Measurements from ENCODE around the gene ARL3.

ARL3 gene

GRCh38 chr10:102714621-102715455 is 641 bp upstream of the ARL3 start, which contains the start of gene SFXN2:
Gene SFXN2 (plus strand): TSS chr10:102714636. CDS start chr10:102726637, 12,001 bp downstream.
- TF ChIP-seq ZNF274 (IDR thresholded peaks at IDR 0.05; ENCODE audit: low read depth, low read length): no peak
- TF ChIP-seq SUZ12 (IDR thresholded peaks at IDR 0.05; ENCODE audit: extremely low read depth, insufficient read depth, insufficient read length): no peak
- TF ChIP-seq YY1 (IDR thresholded peaks at IDR 0.05; ENCODE audit: insufficient read depth, insufficient read length): no peak
- Histone ChIP-seq H3K36me3 (ENCODE audit: insufficient read depth, insufficient read length, low read length) (peaks cover 16% of the 10 kb centered on the region), H3K4me1 (ENCODE audit: insufficient read depth, insufficient read length) (peaks cover 9% of the 10 kb centered on the region), H3K9ac (ENCODE audit: insufficient read length, low read depth) (peak within 1 kb of the TSS; percentile 92), H3K4me3 (ENCODE audit: insufficient read length, low read depth) (peak within 1 kb of the TSS; percentile 86), H3K9me3 (ENCODE audit: insufficient read depth, low read length) (no peaks in the 10 kb centered on the region), H3K27me3 (ENCODE audit: insufficient read depth, insufficient read length) (no peaks in the 10 kb centered on the region)
- peak; percentile 13 for DNase-seq (ENCODE audit: low read depth, low spot score)

GRCh38 chr10:102713539-102713813 is 721 bp downstream of the ARL3 start:
- peaks cover 7% of the 10 kb centered on the region for H3K4me1 ChIP-seq (ENCODE audit: insufficient read depth, insufficient read length)
- DNase-seq (ENCODE audit: low read depth, low spot score): no peak
- peak overlapping the region; percentile 80 for H3K9ac ChIP-seq (ENCODE audit: insufficient read length, low read depth)
- TF ChIP-seq SUZ12 (IDR thresholded peaks at IDR 0.05; ENCODE audit: extremely low read depth, insufficient read depth, insufficient read length) (no peak), ZNF274 (IDR thresholded peaks at IDR 0.05; ENCODE audit: low read depth, low read length) (no peak), YY1 (IDR thresholded peaks at IDR 0.05; ENCODE audit: insufficient read depth, insufficient read length) (no peak)
- no peaks in the 10 kb centered on the region for H3K9me3 ChIP-seq (ENCODE audit: insufficient read depth, low read length)
- H3K4me3 ChIP-seq (ENCODE audit: insufficient read length, low read depth): peak overlapping the region; percentile 86
- H3K36me3 ChIP-seq (ENCODE audit: insufficient read depth, insufficient read length, low read length): peaks cover 16% of the 10 kb centered on the region
- H3K27me3 ChIP-seq (ENCODE audit: insufficient read depth, insufficient read length): no peaks in the 10 kb centered on the region

GRCh38 chr10:102712843-102713538 is 1.2 kb downstream of the ARL3 start:
- Histone ChIP-seq H3K36me3 (ENCODE audit: insufficient read depth, insufficient read length, low read length) (peaks cover 15% of the 10 kb centered on the region), H3K4me1 (ENCODE audit: insufficient read depth, insufficient read length) (peaks cover 4% of the 10 kb centered on the region), H3K4me3 (ENCODE audit: insufficient read length, low read depth) (peak overlapping the region; percentile 86), H3K9ac (ENCODE audit: insufficient read length, low read depth) (peak overlapping the region; percentile 80), H3K9me3 (ENCODE audit: insufficient read depth, low read length) (no peaks in the 10 kb centered on the region), H3K27me3 (ENCODE audit: insufficient read depth, insufficient read length) (no peaks in the 10 kb centered on the region)
- no peak for TF ChIP-seq SUZ12 (IDR thresholded peaks at IDR 0.05; ENCODE audit: extremely low read depth, insufficient read depth, insufficient read length)
- no peak for TF ChIP-seq YY1 (IDR thresholded peaks at IDR 0.05; ENCODE audit: insufficient read depth, insufficient read length)
- TF ChIP-seq ZNF274 (IDR thresholded peaks at IDR 0.05; ENCODE audit: low read depth, low read length): no peak
- DNase-seq (ENCODE audit: low read depth, low spot score): no peak

GRCh38 chr10:102712089-102712488 is 2.1 kb downstream of the ARL3 start:
- DNase-seq (ENCODE audit: low read depth, low spot score): no peak
- H3K4me1 ChIP-seq (ENCODE audit: insufficient read depth, insufficient read length): no peaks in the 10 kb centered on the region
- H3K9me3 ChIP-seq (ENCODE audit: insufficient read depth, low read length): no peaks in the 10 kb centered on the region
- TF ChIP-seq ZNF274 (IDR thresholded peaks at IDR 0.05; ENCODE audit: low read depth, low read length) (no peak), SUZ12 (IDR thresholded peaks at IDR 0.05; ENCODE audit: extremely low read depth, insufficient read depth, insufficient read length) (no peak), YY1 (IDR thresholded peaks at IDR 0.05; ENCODE audit: insufficient read depth, insufficient read length) (no peak)
- no peaks in the 10 kb centered on the region for H3K27me3 ChIP-seq (ENCODE audit: insufficient read depth, insufficient read length)
- no peak overlapping the region for H3K9ac ChIP-seq (ENCODE audit: insufficient read length, low read depth)
- H3K36me3 ChIP-seq (ENCODE audit: insufficient read depth, insufficient read length, low read length): peaks cover 7% of the 10 kb centered on the region
- H3K4me3 ChIP-seq (ENCODE audit: insufficient read length, low read depth): no peak overlapping the region

- Histone ChIP-seq H3K4me3 (ENCODE audit: insufficient read length, low read depth) (no peak overlapping the region), H3K27me3 (ENCODE audit: insufficient read depth, insufficient read length) (no peaks in the 10 kb centered on the region), H3K9me3 (ENCODE audit: insufficient read depth, low read length) (no peaks in the 10 kb centered on the region), H3K9ac (ENCODE audit: insufficient read length, low read depth) (no peak overlapping the region), H3K4me1 (ENCODE audit: insufficient read depth, insufficient read length) (no peaks in the 10 kb centered on the region), H3K36me3 (ENCODE audit: insufficient read depth, insufficient read length, low read length) (no peaks in the 10 kb centered on the region)
- DNase-seq (ENCODE audit: low read depth, low spot score): no peak
- no peak for TF ChIP-seq SUZ12 (IDR thresholded peaks at IDR 0.05; ENCODE audit: extremely low read depth, insufficient read depth, insufficient read length)
- no peak for TF ChIP-seq YY1 (IDR thresholded peaks at IDR 0.05; ENCODE audit: insufficient read depth, insufficient read length)
- no peak for TF ChIP-seq ZNF274 (IDR thresholded peaks at IDR 0.05; ENCODE audit: low read depth, low read length)
Measured at GRCh38 chr10:102710609-102711008, 3.6 kb downstream of the ARL3 start.

- H3K36me3 ChIP-seq (ENCODE audit: insufficient read depth, insufficient read length, low read length): no peaks in the 10 kb centered on the region
- DNase-seq (ENCODE audit: low read depth, low spot score): no peak
- no peaks in the 10 kb centered on the region for H3K27me3 ChIP-seq (ENCODE audit: insufficient read depth, insufficient read length)
- no peak overlapping the region for H3K9ac ChIP-seq (ENCODE audit: insufficient read length, low read depth)
- no peaks in the 10 kb centered on the region for H3K9me3 ChIP-seq (ENCODE audit: insufficient read depth, low read length)
- TF ChIP-seq ZNF274 (IDR thresholded peaks at IDR 0.05; ENCODE audit: low read depth, low read length): no peak
- TF ChIP-seq YY1 (IDR thresholded peaks at IDR 0.05; ENCODE audit: insufficient read depth, insufficient read length): no peak
- no peak for TF ChIP-seq SUZ12 (IDR thresholded peaks at IDR 0.05; ENCODE audit: extremely low read depth, insufficient read depth, insufficient read length)
- H3K4me1 ChIP-seq (ENCODE audit: insufficient read depth, insufficient read length): no peaks in the 10 kb centered on the region
- no peak overlapping the region for H3K4me3 ChIP-seq (ENCODE audit: insufficient read length, low read depth)
Measured at GRCh38 chr10:102705531-102705930, 8.7 kb downstream of the ARL3 start.

- no peak for TF ChIP-seq SUZ12 (IDR thresholded peaks at IDR 0.05; ENCODE audit: extremely low read depth, insufficient read depth, insufficient read length)
- no peak for TF ChIP-seq YY1 (IDR thresholded peaks at IDR 0.05; ENCODE audit: insufficient read depth, insufficient read length)
- no peak for TF ChIP-seq ZNF274 (IDR thresholded peaks at IDR 0.05; ENCODE audit: low read depth, low read length)
- H3K4me1 ChIP-seq (ENCODE audit: insufficient read depth, insufficient read length): no peaks in the 10 kb centered on the region
Measured at GRCh38 chr10:102704915-102705314, 9.3 kb downstream of the ARL3 start.

More at GRCh38 chr10:102704915-102705314, 9.3 kb downstream of the ARL3 start:
- DNase-seq (ENCODE audit: low read depth, low spot score): no peak
- Histone ChIP-seq H3K36me3 (ENCODE audit: insufficient read depth, insufficient read length, low read length) (no peaks in the 10 kb centered on the region), H3K4me3 (ENCODE audit: insufficient read length, low read depth) (no peak overlapping the region), H3K9ac (ENCODE audit: insufficient read length, low read depth) (no peak overlapping the region), H3K9me3 (ENCODE audit: insufficient read depth, low read length) (no peaks in the 10 kb centered on the region), H3K27me3 (ENCODE audit: insufficient read depth, insufficient read length) (no peaks in the 10 kb centered on the region)

Data from NT2/D1 (cell line).